ENCODE measurements around the gene SOHLH1. TPM values are rescaled to one million over a fixed set of nuclear protein-coding genes. Genes with fewer than 3 reads are reported as not detected.

The SOHLH1 gene
- total and polyA plus RNA-seq, 2 of the 13 experiments (the other 11 are each of a cell fraction or from before 2014, with no cell fraction given), result 0.15 TPM

DNA sequence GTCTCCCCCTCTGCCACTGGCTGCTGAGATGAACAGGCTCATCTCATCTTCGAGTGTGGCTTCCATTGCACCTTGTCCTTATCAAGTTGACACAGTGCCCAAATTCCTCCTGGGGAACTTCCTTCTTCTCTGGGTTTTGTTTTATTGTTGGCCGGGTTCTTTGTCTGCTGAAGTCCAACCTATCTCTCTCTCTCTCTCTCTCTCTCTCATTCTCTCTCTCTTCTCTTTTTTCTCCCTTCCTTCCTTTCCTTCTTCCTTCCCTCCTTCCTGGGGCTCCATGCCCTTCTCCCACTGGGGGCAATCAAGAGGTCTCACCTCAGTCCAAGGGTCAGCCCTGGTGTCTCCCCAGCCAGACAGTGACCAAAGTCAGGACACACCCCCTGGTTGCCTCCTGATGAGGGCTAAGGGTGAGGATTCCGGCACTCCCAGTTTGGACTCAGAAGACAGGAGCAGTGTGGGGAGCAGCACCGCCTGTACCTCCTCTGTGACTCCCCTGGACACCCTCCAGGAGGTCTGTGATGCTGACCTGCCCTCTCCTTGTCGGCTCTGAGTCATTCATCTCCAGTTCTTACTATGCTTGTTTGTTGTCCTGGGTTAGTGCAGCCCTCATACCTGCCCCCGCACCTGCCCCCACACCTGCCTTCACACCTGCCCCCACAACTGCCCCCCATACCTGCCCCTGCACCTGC is 33.4 kb upstream of the SOHLH1 start:
- H3K27me3 ChIP-seq (ENCODE audit: control insufficient read depth in 1 of 2, insufficient read depth in 2 of 2, low read length in 2 of 2), result peaks cover 10 to 50% of the 10 kb centered on the region in 2 experiments; a peak in 4 of 5 replicates
- POLR2A ChIA-PET, result no interaction called here
- FAIRE-seq (no peak), DNase-seq (ENCODE audit: low spot score) (no peak), ATAC-seq (no peak)
- peaks cover 8% of the 10 kb centered on the region for H3K9me3 ChIP-seq (ENCODE audit: low read length)
- H3K9ac ChIP-seq (ENCODE audit: insufficient read depth, low read depth, low read length), result no peak overlapping the region
- H4K20me1 ChIP-seq (ENCODE audit: insufficient read depth, low read length), result peaks cover 4% of the 10 kb centered on the region; the same call in 1 of the 2 replicates
- CTCF ChIA-PET (ENCODE audit: low intra/inter-chr PET ratio, low total read pairs), result no interaction called here
- H2AFZ ChIP-seq (ENCODE audit: low read length), result no peak overlapping the region
- H3K27ac ChIP-seq (ENCODE audit: extremely low read length, insufficient read depth, low read length), result no peak overlapping the region
- no peak overlapping the region for H3K4me3 ChIP-seq (replicated peaks in 1 of 3; ENCODE audit: insufficient read depth in 1 of 3, low read depth in 2 of 3, low read length in 3 of 3)
- H3K4me2 ChIP-seq (ENCODE audit: low read depth, low read length), result no peak overlapping the region
- WGBS (ENCODE audit: low lambda C conversion rate), result 5% methylated on average over 6 of the region's 6 CpGs
- in situ Hi-C loops (cut with HindIII; ENCODE audit: extremely low pct_ligation_motif_present, low pct_unique_long_range_greater_than_20kb), result no loop called here
- H3K4me1 ChIP-seq (ENCODE audit: insufficient read depth, low read length), result no peaks in the 10 kb centered on the region
- H3K79me2 ChIP-seq (ENCODE audit: insufficient read depth, low read length), result no peaks in the 10 kb centered on the region
- intact Hi-C loops (cut with micrococcal nuclease; ENCODE audit: unreplicated experiment), result no loop called here
- no peaks in the 10 kb centered on the region for H3K36me3 ChIP-seq (replicated peaks in 1 of 2; ENCODE audit: control insufficient read depth in 1 of 2, insufficient read depth in 2 of 2, low read length in 2 of 2)
- TF ChIP-seq, protein P1, sequence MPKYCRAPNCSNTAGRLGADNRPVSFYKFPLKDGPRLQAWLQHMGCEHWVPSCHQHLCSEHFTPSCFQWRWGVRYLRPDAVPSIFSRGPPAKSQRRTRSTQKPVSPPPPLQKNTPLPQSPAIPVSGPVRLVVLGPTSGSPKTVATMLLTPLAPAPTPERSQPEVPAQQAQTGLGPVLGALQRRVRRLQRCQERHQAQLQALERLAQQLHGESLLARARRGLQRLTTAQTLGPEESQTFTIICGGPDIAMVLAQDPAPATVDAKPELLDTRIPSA (CRISPR knock-in tag; IDR thresholded peaks at IDR 0.05; ENCODE audit: borderline replicate concordance), result no peak
- TF ChIP-seq NFE2L1 (CRISPR knock-in tag; IDR thresholded peaks at IDR 0.05; ENCODE audit: borderline replicate concordance) (no peak), DR1 (CRISPR knock-in tag; IDR thresholded peaks at IDR 0.05) (no peak), ZNF326 (CRISPR knock-in tag; IDR thresholded peaks at IDR 0.05; ENCODE audit: borderline replicate concordance) (no peak), ZNF572 (CRISPR knock-in tag; IDR thresholded peaks at IDR 0.05) (no peak)
- BruUV-seq (replicated peaks), result no TSS peak

DNA sequence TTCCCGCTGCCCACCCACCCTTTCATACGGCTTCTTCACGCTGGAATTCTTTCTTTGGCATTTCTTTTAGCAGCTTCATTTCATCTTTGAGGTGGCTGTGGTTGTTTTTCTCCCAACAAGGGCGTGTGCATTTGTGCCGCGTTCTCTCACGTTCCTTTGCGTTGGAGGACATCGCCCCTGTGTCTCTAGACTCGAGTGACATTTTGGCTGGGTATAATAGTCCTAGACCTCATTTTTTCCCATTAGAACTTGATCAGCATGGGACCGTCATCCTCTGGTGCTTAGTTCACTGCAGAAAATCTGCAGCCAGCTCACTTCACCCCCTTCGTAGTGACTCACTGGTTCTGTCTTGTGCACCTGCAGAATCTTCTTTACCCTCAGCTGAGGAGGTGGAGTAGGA is 32.2 kb upstream of the SOHLH1 start:
- Histone ChIP-seq H3K4me1 (ENCODE audit: insufficient read depth, low read length) (no peaks in the 10 kb centered on the region), H3K4me2 (ENCODE audit: low read depth, low read length) (no peak overlapping the region), H3K27me3 (ENCODE audit: control insufficient read depth in 1 of 2, insufficient read depth in 2 of 2, low read length in 2 of 2) (peaks cover 3 to 46% of the 10 kb centered on the region in 2 experiments; a peak in 4 of 5 replicates), H2AFZ (ENCODE audit: low read length) (no peak overlapping the region), H4K20me1 (ENCODE audit: insufficient read depth, low read length) (peaks cover 4% of the 10 kb centered on the region; the same call in 1 of the 2 replicates), H3K36me3 (replicated peaks in 1 of 2; ENCODE audit: control insufficient read depth in 1 of 2, insufficient read depth in 2 of 2, low read length in 2 of 2) (no peaks in the 10 kb centered on the region), H3K27ac (ENCODE audit: extremely low read length, insufficient read depth, low read length) (no peak overlapping the region), H3K9ac (ENCODE audit: insufficient read depth, low read depth, low read length) (no peak overlapping the region), H3K9me3 (ENCODE audit: low read length) (peaks cover 8% of the 10 kb centered on the region), H3K4me3 (replicated peaks in 1 of 3; ENCODE audit: insufficient read depth in 1 of 3, low read depth in 2 of 3, low read length in 3 of 3) (no peak overlapping the region), H3K79me2 (ENCODE audit: insufficient read depth, low read length) (no peaks in the 10 kb centered on the region)
- WGBS (ENCODE audit: low lambda C conversion rate), result 56% methylated on average over 12 of the region's 12 CpGs
- in situ Hi-C loops (cut with HindIII; ENCODE audit: extremely low pct_ligation_motif_present, low pct_unique_long_range_greater_than_20kb), result no loop called here
- intact Hi-C loops (cut with micrococcal nuclease; ENCODE audit: unreplicated experiment), result no loop called here
- ATAC-seq (no peak), FAIRE-seq (no peak), DNase-seq (ENCODE audit: low spot score) (no peak)
- POLR2A ChIA-PET, result no interaction called here
- CTCF ChIA-PET (ENCODE audit: low intra/inter-chr PET ratio, low total read pairs), result no interaction called here
- BruUV-seq (replicated peaks), result no TSS peak
- TF ChIP-seq, protein P2, sequence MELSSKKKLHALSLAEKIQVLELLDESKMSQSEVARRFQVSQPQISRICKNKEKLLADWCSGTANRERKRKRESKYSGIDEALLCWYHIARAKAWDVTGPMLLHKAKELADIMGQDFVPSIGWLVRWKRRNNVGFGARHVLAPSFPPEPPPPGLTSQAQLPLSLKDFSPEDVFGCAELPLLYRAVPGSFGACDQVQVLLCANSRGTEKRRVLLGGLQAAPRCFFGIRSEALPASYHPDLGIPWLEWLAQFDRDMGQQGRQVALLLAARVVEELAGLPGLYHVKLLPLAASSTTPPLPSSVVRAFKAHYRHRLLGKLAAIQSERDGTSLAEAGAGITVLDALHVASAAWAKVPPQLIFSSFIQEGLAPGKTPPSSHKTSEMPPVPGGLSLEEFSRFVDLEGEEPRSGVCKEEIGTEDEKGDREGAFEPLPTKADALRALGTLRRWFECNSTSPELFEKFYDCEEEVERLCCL (CRISPR knock-in tag; IDR thresholded peaks at IDR 0.05; ENCODE audit: borderline replicate concordance), result no peak
- TF ChIP-seq, protein P3, sequence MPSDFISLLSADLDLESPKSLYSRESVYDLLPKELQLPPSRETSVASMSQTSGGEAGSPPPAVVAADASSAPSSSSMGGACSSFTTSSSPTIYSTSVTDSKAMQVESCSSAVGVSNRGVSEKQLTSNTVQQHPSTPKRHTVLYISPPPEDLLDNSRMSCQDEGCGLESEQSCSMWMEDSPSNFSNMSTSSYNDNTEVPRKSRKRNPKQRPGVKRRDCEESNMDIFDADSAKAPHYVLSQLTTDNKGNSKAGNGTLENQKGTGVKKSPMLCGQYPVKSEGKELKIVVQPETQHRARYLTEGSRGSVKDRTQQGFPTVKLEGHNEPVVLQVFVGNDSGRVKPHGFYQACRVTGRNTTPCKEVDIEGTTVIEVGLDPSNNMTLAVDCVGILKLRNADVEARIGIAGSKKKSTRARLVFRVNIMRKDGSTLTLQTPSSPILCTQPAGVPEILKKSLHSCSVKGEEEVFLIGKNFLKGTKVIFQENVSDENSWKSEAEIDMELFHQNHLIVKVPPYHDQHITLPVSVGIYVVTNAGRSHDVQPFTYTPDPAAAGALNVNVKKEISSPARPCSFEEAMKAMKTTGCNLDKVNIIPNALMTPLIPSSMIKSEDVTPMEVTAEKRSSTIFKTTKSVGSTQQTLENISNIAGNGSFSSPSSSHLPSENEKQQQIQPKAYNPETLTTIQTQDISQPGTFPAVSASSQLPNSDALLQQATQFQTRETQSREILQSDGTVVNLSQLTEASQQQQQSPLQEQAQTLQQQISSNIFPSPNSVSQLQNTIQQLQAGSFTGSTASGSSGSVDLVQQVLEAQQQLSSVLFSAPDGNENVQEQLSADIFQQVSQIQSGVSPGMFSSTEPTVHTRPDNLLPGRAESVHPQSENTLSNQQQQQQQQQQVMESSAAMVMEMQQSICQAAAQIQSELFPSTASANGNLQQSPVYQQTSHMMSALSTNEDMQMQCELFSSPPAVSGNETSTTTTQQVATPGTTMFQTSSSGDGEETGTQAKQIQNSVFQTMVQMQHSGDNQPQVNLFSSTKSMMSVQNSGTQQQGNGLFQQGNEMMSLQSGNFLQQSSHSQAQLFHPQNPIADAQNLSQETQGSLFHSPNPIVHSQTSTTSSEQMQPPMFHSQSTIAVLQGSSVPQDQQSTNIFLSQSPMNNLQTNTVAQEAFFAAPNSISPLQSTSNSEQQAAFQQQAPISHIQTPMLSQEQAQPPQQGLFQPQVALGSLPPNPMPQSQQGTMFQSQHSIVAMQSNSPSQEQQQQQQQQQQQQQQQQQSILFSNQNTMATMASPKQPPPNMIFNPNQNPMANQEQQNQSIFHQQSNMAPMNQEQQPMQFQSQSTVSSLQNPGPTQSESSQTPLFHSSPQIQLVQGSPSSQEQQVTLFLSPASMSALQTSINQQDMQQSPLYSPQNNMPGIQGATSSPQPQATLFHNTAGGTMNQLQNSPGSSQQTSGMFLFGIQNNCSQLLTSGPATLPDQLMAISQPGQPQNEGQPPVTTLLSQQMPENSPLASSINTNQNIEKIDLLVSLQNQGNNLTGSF (CRISPR knock-in tag; IDR thresholded peaks at IDR 0.05), result no peak
- peak; percentile 86; the same call in 1 of the 2 replicates for TF ChIP-seq ZFP1 (CRISPR knock-in tag; IDR thresholded peaks at IDR 0.05)

Measured in HepG2 (cell line).